ENCODE measurements around the gene ARVCF.

ARVCF gene

GRCh38 chr22:19984201-19984753 is 32.3 kb downstream of the ARVCF start (continued):
- TF ChIP-seq ZSCAN30 (tag by site-specific recombination; IDR thresholded peaks at IDR 0.05): peak; percentile 28; the same call in 1 of the 2 replicates
- peak; percentile 96 for TF ChIP-seq ZNF24 (tag by site-specific recombination; IDR thresholded peaks at IDR 0.05)
- TF ChIP-seq ZNF629 (tag by site-specific recombination; IDR thresholded peaks at IDR 0.05): peak; percentile 93
- TF ChIP-seq ZNF623 (tag by site-specific recombination; IDR thresholded peaks at IDR 0.05): 0 out of 2 replicates have a peak, but pooled peaks have one; percentile 23
- peak; percentile 94 for TF ChIP-seq ATF2 (tag by site-specific recombination; IDR thresholded peaks at IDR 0.05; ENCODE audit: low read depth)
- TF ChIP-seq ZNF140 (tag by site-specific recombination; IDR thresholded peaks at IDR 0.05): no peak
- no peak for TF ChIP-seq ZNF121 (tag by site-specific recombination; IDR thresholded peaks at IDR 0.05)

GRCh38 chr22:19983741-19984140 is 32.9 kb downstream of the ARVCF start:
- H3K4me3 ChIP-seq (ENCODE audit: low read depth, low read length): no peak overlapping the region
- CTCF ChIA-PET: interaction anchor here (0.7 to 2.4 kb wide), 11 partner anchors 9 to 253 kb away, joined by 3 to 13 read pairs (median 4); no protein-coding TSS in a partner anchor
- H3K9me3 ChIP-seq (ENCODE audit: control insufficient read depth, insufficient read depth, low read depth, low read length): no peaks in the 10 kb centered on the region
- peaks cover 14% of the 10 kb centered on the region for H3K4me1 ChIP-seq (ENCODE audit: control insufficient read depth, insufficient read depth, low read length)
- peaks cover 0 to 33% of the 10 kb centered on the region in 2 experiments; a peak in 1 of 3 replicates for H3K36me3 ChIP-seq (ENCODE audit: control insufficient read depth in 2 of 2, insufficient read depth in 1 of 2, low read length in 2 of 2)
- POLR2A ChIA-PET: interaction anchor here (0.7 to 2.5 kb wide), 9 partner anchors 9 to 134 kb away, joined by 3 to 18 read pairs (median 4); partner anchors contain the start of gene TRMT2A
- H3K27ac ChIP-seq (ENCODE audit: extremely low read depth, low read depth, low read length): peak overlapping the region; percentile 20
- peak; percentile 88 for TF ChIP-seq ZBTB48 (tag by site-specific recombination; IDR thresholded peaks at IDR 0.05)
- no peak for TF ChIP-seq ZNF37A (tag by site-specific recombination; IDR thresholded peaks at IDR 0.05)
- no peak for TF ChIP-seq TSHZ1 (tag by site-specific recombination; IDR thresholded peaks at IDR 0.05; ENCODE audit: borderline replicate concordance)
- TF ChIP-seq ZNF776 (tag by site-specific recombination; IDR thresholded peaks at IDR 0.05; ENCODE audit: borderline replicate concordance): peak; percentile 31; the same call in 1 of the 2 replicates
- TF ChIP-seq IKZF3 (tag by site-specific recombination; IDR thresholded peaks at IDR 0.05): peak; percentile 65
- no peak for TF ChIP-seq HOXA7 (CRISPR knock-in tag; IDR thresholded peaks at IDR 0.05; ENCODE audit: borderline replicate concordance)
- TF ChIP-seq ZNF660 (tag by site-specific recombination; IDR thresholded peaks at IDR 0.05): peak; percentile 84
- TF ChIP-seq ZNF677 (tag by site-specific recombination; IDR thresholded peaks at IDR 0.05): 0 out of 2 replicates have a peak, but pooled peaks have one; percentile 25
- 0 out of 2 replicates have a peak, but pooled peaks have one; percentile 20 for TF ChIP-seq ZNF571 (tag by site-specific recombination; IDR thresholded peaks at IDR 0.05)
- TF ChIP-seq, protein P1, sequence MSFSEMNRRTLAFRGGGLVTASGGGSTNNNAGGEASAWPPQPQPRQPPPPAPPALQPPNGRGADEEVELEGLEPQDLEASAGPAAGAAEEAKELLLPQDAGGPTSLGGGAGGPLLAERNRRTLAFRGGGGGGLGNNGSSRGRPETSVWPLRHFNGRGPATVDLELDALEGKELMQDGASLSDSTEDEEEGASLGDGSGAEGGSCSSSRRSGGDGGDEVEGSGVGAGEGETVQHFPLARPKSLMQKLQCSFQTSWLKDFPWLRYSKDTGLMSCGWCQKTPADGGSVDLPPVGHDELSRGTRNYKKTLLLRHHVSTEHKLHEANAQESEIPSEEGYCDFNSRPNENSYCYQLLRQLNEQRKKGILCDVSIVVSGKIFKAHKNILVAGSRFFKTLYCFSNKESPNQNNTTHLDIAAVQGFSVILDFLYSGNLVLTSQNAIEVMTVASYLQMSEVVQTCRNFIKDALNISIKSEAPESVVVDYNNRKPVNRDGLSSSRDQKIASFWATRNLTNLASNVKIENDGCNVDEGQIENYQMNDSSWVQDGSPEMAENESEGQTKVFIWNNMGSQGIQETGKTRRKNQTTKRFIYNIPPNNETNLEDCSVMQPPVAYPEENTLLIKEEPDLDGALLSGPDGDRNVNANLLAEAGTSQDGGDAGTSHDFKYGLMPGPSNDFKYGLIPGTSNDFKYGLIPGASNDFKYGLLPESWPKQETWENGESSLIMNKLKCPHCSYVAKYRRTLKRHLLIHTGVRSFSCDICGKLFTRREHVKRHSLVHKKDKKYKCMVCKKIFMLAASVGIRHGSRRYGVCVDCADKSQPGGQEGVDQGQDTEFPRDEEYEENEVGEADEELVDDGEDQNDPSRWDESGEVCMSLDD (tag by site-specific recombination; IDR thresholded peaks at IDR 0.05): no peak
- peak; percentile 78 for TF ChIP-seq ZBTB20 (tag by site-specific recombination; IDR thresholded peaks at IDR 0.05)
- no peak for TF ChIP-seq ZNF473 (tag by site-specific recombination; IDR thresholded peaks at IDR 0.05)
- TF ChIP-seq ZNF488 (tag by site-specific recombination; IDR thresholded peaks at IDR 0.05): no peak
- TF ChIP-seq, protein P2, sequence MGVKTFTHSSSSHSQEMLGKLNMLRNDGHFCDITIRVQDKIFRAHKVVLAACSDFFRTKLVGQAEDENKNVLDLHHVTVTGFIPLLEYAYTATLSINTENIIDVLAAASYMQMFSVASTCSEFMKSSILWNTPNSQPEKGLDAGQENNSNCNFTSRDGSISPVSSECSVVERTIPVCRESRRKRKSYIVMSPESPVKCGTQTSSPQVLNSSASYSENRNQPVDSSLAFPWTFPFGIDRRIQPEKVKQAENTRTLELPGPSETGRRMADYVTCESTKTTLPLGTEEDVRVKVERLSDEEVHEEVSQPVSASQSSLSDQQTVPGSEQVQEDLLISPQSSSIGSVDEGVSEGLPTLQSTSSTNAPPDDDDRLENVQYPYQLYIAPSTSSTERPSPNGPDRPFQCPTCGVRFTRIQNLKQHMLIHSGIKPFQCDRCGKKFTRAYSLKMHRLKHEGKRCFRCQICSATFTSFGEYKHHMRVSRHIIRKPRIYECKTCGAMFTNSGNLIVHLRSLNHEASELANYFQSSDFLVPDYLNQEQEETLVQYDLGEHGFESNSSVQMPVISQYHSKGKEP (tag by site-specific recombination; IDR thresholded peaks at IDR 0.05): no peak
- TF ChIP-seq ZNF664 (tag by site-specific recombination; IDR thresholded peaks at IDR 0.05): no peak
- no peak for TF ChIP-seq REPIN1 (tag by site-specific recombination; IDR thresholded peaks at IDR 0.05; ENCODE audit: low read depth)
- no peak for TF ChIP-seq SETDB1 (IDR thresholded peaks at IDR 0.05; ENCODE audit: insufficient read length, low read length)
- TF ChIP-seq ZNF184 (tag by site-specific recombination; IDR thresholded peaks at IDR 0.05): 0 out of 2 replicates have a peak, but pooled peaks have one; percentile 45
- 0 out of 2 replicates have a peak, but pooled peaks have one; percentile 2 for TF ChIP-seq ZBTB8A (tag by site-specific recombination; IDR thresholded peaks at IDR 0.05)
- TF ChIP-seq ZNF16 (tag by site-specific recombination; IDR thresholded peaks at IDR 0.05; ENCODE audit: low read depth): peak; percentile 71
